NB4 (cell line): ENCODE measurements around the gene ADGRB3.

Experiments used
- POLR2A ChIP-seq: IDR thresholded peaks from 2 replicates; pipeline ENCODE4 v1.6.1; 2011; ENCODE audit warnings: mild to moderate bottlenecking; ENCODE audit not compliant: insufficient read length; ENCODE audit errors: extremely low read depth
- TF ChIP-seq, protein P1 (sequence below): IDR thresholded peaks from one replicate; pipeline ENCODE4 v1.5.1; 2012; ENCODE audit warnings: low read depth, low read length
- TF ChIP-seq, protein P2 (sequence below): IDR thresholded peaks from 2 replicates; pipeline ENCODE4 v1.6.1; 2011; ENCODE audit warnings: low read depth, low read length

DNA sequence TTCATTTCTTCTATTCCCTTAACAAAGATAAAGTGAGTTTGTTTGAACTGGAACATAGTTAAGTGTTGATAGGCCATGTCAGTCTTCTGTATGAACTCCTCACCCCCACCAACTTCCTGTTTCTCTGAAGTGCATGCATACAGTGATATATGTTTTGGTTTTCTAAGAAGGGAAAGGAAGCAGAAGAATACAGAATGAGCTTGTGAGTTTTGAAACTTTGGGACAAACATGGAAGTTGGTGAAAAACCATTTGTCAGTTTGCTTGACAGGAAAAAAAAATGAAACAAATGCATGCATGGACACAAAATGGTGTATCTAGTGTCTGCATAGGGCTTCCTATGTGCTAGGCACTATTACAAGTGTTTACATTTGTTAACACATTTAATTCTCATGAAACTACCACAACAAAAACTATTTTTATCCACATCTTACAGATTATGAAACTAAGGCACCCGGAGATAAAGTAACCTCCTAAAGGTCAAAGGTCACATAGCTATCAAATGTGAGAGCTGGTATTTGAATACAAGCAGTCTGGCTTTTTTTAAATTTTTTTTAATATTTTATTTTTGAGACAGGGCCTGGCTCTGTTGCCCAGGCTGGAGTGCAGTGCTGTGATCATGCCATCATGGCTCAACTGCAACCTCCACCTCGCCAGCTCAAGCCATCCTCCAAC lies 105.9 kb downstream of the ADGRB3 start:
- TF ChIP-seq, protein P1, sequence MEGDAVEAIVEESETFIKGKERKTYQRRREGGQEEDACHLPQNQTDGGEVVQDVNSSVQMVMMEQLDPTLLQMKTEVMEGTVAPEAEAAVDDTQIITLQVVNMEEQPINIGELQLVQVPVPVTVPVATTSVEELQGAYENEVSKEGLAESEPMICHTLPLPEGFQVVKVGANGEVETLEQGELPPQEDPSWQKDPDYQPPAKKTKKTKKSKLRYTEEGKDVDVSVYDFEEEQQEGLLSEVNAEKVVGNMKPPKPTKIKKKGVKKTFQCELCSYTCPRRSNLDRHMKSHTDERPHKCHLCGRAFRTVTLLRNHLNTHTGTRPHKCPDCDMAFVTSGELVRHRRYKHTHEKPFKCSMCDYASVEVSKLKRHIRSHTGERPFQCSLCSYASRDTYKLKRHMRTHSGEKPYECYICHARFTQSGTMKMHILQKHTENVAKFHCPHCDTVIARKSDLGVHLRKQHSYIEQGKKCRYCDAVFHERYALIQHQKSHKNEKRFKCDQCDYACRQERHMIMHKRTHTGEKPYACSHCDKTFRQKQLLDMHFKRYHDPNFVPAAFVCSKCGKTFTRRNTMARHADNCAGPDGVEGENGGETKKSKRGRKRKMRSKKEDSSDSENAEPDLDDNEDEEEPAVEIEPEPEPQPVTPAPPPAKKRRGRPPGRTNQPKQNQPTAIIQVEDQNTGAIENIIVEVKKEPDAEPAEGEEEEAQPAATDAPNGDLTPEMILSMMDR = no peak
- TF ChIP-seq, protein P2, sequence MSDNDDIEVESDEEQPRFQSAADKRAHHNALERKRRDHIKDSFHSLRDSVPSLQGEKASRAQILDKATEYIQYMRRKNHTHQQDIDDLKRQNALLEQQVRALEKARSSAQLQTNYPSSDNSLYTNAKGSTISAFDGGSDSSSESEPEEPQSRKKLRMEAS = no peak
- TF ChIP-seq POLR2A = no peak
